B cell (primary cell): ENCODE results near the gene AUNIP. TPM values are rescaled to one million over a fixed set of nuclear protein-coding genes. Genes with fewer than 3 reads are reported as not detected.
A peak's percentile ranks its signal among the peaks of the same experiment; 100 is the strongest.

ENCODE experiments used
- ATAC-seq: fragments of 200-7000 bp; cut with Tn5 transposase; one replicate; pipeline ENCODE4 v1.10.0; 2021; ENCODE audit warnings: low read depth, mild to moderate bottlenecking, moderate number of reproducible peaks, moderate library complexity
- CTCF ChIA-PET: fragments of 350-600 bp; sonication (Branson Sonifier 250); formaldehyde crosslinking; loops from one replicate; lab custom pipeline; 2021; ENCODE audit warnings: antibody characterized with exemption, inconsistent platforms; lab: Charles Lee
- POLR2A ChIA-PET: fragments of 350-600 bp; sonication (Branson Sonifier 250); formaldehyde crosslinking; loops from one replicate; lab custom pipeline; 2021; ENCODE audit warnings: antibody characterized with exemption; lab: Charles Lee
- DNase-seq: peaks from one replicate; pipeline ENCODE4 v3.0.0; 2013
- H2AFZ ChIP-seq: 2 replicates; pipeline ENCODE4 v1.6.1; 2012; ENCODE audit warnings: mild to moderate bottlenecking, low read depth, low read length; ENCODE audit not compliant: insufficient read depth, poor library complexity, severe bottlenecking
- H3K27ac ChIP-seq, 2 donors: 1 replicate in 1 of 2; 2 replicates in 1 of 2; pipeline ENCODE4 v1.5.1; 2012 to 2013; ENCODE audit warnings: low read length in 2 of 2, mild to moderate bottlenecking in 2 of 2, moderate library complexity in 1 of 2
- H3K27me3 ChIP-seq, 4 experiments: fragments of 200-600 bp in 1 of 4; sonication (generic) in 1 of 4; replicated peaks in 1 of 4; 1 replicate in 2 of 4; 2 replicates in 2 of 4; pipeline versions ENCODE4 v1.6.1 to v1.7.0; 2013 to 2016; ENCODE audit warnings: low read length in 3 of 4, mild to moderate bottlenecking in 2 of 4, mixed read lengths in 1 of 4, moderate library complexity in 1 of 4; ENCODE audit not compliant: insufficient read depth in 4 of 4, control insufficient read depth in 3 of 4; ENCODE audit errors: control extremely low read depth in 1 of 4
- H3K36me3 ChIP-seq, 2 experiments: replicated peaks in 1 of 2; 1 replicate in 1 of 2; 2 replicates in 1 of 2; pipeline versions ENCODE4 v1.6.1 to v1.7.1; 2013; ENCODE audit warnings: low read length in 1 of 2; ENCODE audit not compliant: insufficient read depth in 2 of 2, control insufficient read depth in 1 of 2; ENCODE audit errors: control extremely low read depth in 1 of 2, extremely low read depth in 1 of 2
- H3K4me1 ChIP-seq, 2 donors: fragments of 200-600 bp in 1 of 2; sonication (generic) in 1 of 2; 1 replicate in 1 of 2; 2 replicates in 1 of 2; pipeline versions ENCODE4 v1.5.1 to v1.6.1; 2013 to 2017; ENCODE audit warnings: low read length in 2 of 2; ENCODE audit not compliant: control insufficient read depth in 2 of 2, insufficient read depth in 2 of 2
- H3K4me2 ChIP-seq: replicated peaks from 2 replicates; pipeline ENCODE3; 2012; ENCODE audit warnings: mild to moderate bottlenecking, low read depth, low read length; ENCODE audit not compliant: poor library complexity, severe bottlenecking
- H3K4me3 ChIP-seq, 5 experiments: fragments of 200-600 bp in 1 of 5; sonication (generic) in 1 of 5; 1 replicate in 3 of 5; 2 replicates in 2 of 5; pipeline versions ENCODE4 v1.5.1 to v1.7.0; 2011 to 2016; ENCODE audit warnings: low read length in 4 of 5, mild to moderate bottlenecking in 4 of 5, low read depth in 2 of 5, control low read depth in 1 of 5, moderate library complexity in 1 of 5; ENCODE audit not compliant: insufficient read depth in 1 of 5; ENCODE audit errors: control extremely low read depth in 1 of 5, extremely low read depth in 1 of 5
- H3K79me2 ChIP-seq: fragments of 200-600 bp; sonication (generic); one replicate; pipeline ENCODE4 v1.6.0; 2016; ENCODE audit warnings: low read length; ENCODE audit not compliant: control insufficient read depth, insufficient read depth
- H3K9ac ChIP-seq: fragments of 200-600 bp; sonication (generic); 2 replicates; pipeline ENCODE4 v1.6.1; 2017; ENCODE audit warnings: mild to moderate bottlenecking, low read length, moderate library complexity
- H3K9me3 ChIP-seq, 3 donors: one replicate each; pipeline versions ENCODE4 v1.6.1 to v1.7.1; 2013; ENCODE audit warnings: low read length in 2 of 3; ENCODE audit not compliant: control insufficient read depth in 2 of 3, insufficient read depth in 1 of 3; ENCODE audit errors: control extremely low read depth in 1 of 3
- H4K20me1 ChIP-seq: 2 replicates; pipeline ENCODE4 v1.6.0; 2012; ENCODE audit warnings: mild to moderate bottlenecking, low read length; ENCODE audit not compliant: insufficient read depth, control insufficient read depth, poor library complexity, severe bottlenecking
- H3K27ac Mint-ChIP-seq: one replicate; pipeline ENCODE4 v1.8.0; 2021; ENCODE audit warnings: mixed read lengths
- H3K27me3 Mint-ChIP-seq: one replicate; pipeline ENCODE4 v1.8.0; 2021; ENCODE audit warnings: mixed read lengths
- H3K4me1 Mint-ChIP-seq: one replicate; pipeline ENCODE4 v1.8.0; 2021; ENCODE audit warnings: mixed read lengths
- H3K4me3 Mint-ChIP-seq: one replicate; pipeline ENCODE4 v1.8.0; 2021; ENCODE audit warnings: mixed read lengths
- H3K9me3 Mint-ChIP-seq: one replicate; pipeline ENCODE4 v1.8.0; 2022; ENCODE audit warnings: mixed read lengths; ENCODE audit not compliant: insufficient read depth
- EZH2 ChIP-seq: IDR thresholded peaks from 2 replicates; pipeline ENCODE4 v1.6.1; 2012; ENCODE audit warnings: borderline replicate concordance, low read depth, mild to moderate bottlenecking, moderate library complexity, low read length; ENCODE audit not compliant: insufficient read depth, poor library complexity, severe bottlenecking
- WGBS: methylation state at CpG from one replicate; pipeline ENCODE4 v1.1.5; 2013; ENCODE audit warnings: missing lambda C conversion rate; ENCODE audit not compliant: insufficient coverage; 5-methylcytosine and 5-hydroxymethylcytosine counted together
- intact Hi-C: fragments of 100-400 bp; cut with micrococcal nuclease; formaldehyde crosslinking; loops from one replicate; pipeline ENCODE4 v1.10.0; 2022
- polyA plus RNA-seq: library from polyadenylated mRNA; depleted of rRNA; stranded (reverse); fragments of >200 nt; gene quantifications from 2 replicates; pipeline ENCODE4 v1.2.3, GENCODE V29; 2012
- total RNA-seq, 2 donors: library from RNA; stranded (reverse); fragments of 120-200 nt in 1 of 2; gene quantifications; 1 replicate in 1 of 2; 2 replicates in 1 of 2; pipeline versions ENCODE4 v1.2.3 to v1.2.4, GENCODE V29; 2013 to 2022
- TF ChIP-seq, protein P1 (sequence below): fragments of 200-600 bp; IDR thresholded peaks from one replicate; pipeline ENCODE4 v1.8.0; 2022; ENCODE audit warnings: antibody characterized with exemption, mild to moderate bottlenecking

Gene AUNIP
- total and polyA plus RNA-seq, 2 donors (not counting 1 experiment from before 2014, with no cell fraction given): 0.27 TPM; not detected in 1

DNA sequence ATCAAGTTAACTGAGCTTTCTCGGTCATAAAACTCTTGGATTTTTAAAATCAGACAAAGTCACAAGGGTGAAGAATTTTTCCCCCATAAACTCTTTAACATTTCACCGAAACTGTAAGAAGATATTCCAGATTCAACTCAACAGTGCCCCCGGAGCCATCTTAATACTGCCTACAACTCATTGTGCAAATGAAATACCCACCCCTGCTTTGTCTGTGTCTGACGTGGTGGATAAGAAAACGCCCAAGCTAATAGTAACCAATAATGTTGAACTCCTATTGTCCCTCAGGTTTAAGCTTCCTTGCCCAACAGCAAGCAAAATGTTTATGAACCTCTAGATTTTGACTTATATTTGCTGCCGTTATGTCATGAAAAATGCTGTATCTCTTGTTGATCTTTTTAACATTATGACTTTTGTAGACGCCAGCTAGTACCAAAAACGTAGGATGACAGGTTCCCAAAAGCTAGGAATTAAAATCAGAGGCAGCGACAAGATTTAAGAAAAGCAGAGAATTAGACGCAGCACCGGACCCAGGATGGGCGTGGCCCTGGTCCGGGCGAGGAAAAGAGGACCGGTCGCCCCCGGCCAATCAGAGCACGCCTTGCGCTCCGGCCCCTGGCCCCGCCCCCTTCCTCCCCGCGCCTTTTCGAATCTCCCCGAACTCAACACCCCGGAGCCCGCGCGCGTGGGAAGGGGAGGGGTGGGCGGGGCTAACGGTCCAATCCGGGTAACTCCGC, 45.9 kb upstream of the AUNIP start:
- Histone ChIP-seq H4K20me1 (no peaks in the 10 kb centered on the region), H3K36me3 (peaks cover 4 to 14% of the 10 kb centered on the region in 2 experiments), H3K27ac (peak overlapping the region; percentile 62 to 65), H3K79me2 (peaks cover 5% of the 10 kb centered on the region), H3K4me2 (peak overlapping the region; percentile 95), H2AFZ (peak overlapping the region; percentile 86), H3K9me3 (no peaks in the 10 kb centered on the region), H3K4me3 (peak overlapping the region; percentile 62 to 99 (median 63)), H3K4me1 (peaks cover 6 to 22% of the 10 kb centered on the region in 2 donors), H3K9ac (peak overlapping the region; percentile 69), H3K27me3 (no peaks in the 10 kb centered on the region)
- peak; percentile 78 for ATAC-seq
- H3K9me3 Mint-ChIP-seq: no peaks in the 10 kb centered on the region
- intact Hi-C loops: loop anchor here (1.0 kb wide), 3 partner anchors 10 to 206 kb away; partner anchors contain the start of genes PAFAH2 and PDIK1L
- H3K4me3 Mint-ChIP-seq: peak overlapping the region; percentile 88
- CTCF ChIA-PET: interaction anchor here (1.2 to 3.6 kb wide), 4 partner anchors 10 to 95 kb away, joined by 3 to 41 read pairs (median 16); partner anchors contain the start of gene PAFAH2
- H3K4me1 Mint-ChIP-seq: peaks cover 14% of the 10 kb centered on the region
- TF ChIP-seq, protein P1, sequence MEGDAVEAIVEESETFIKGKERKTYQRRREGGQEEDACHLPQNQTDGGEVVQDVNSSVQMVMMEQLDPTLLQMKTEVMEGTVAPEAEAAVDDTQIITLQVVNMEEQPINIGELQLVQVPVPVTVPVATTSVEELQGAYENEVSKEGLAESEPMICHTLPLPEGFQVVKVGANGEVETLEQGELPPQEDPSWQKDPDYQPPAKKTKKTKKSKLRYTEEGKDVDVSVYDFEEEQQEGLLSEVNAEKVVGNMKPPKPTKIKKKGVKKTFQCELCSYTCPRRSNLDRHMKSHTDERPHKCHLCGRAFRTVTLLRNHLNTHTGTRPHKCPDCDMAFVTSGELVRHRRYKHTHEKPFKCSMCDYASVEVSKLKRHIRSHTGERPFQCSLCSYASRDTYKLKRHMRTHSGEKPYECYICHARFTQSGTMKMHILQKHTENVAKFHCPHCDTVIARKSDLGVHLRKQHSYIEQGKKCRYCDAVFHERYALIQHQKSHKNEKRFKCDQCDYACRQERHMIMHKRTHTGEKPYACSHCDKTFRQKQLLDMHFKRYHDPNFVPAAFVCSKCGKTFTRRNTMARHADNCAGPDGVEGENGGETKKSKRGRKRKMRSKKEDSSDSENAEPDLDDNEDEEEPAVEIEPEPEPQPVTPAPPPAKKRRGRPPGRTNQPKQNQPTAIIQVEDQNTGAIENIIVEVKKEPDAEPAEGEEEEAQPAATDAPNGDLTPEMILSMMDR: peak; percentile 13
- TF ChIP-seq EZH2: no peak
- WGBS: 0% methylated on average over 15 of the region's 34 CpGs
- peak; percentile 90 for DNase-seq
- H3K27ac Mint-ChIP-seq: peak overlapping the region; percentile 68
- POLR2A ChIA-PET: interaction anchor here (0.6 to 1.9 kb wide), 5 partner anchors 9 to 974 kb away, joined by 3 to 5 read pairs (median 3); no protein-coding TSS in a partner anchor
- no peaks in the 10 kb centered on the region for H3K27me3 Mint-ChIP-seq

DNA sequence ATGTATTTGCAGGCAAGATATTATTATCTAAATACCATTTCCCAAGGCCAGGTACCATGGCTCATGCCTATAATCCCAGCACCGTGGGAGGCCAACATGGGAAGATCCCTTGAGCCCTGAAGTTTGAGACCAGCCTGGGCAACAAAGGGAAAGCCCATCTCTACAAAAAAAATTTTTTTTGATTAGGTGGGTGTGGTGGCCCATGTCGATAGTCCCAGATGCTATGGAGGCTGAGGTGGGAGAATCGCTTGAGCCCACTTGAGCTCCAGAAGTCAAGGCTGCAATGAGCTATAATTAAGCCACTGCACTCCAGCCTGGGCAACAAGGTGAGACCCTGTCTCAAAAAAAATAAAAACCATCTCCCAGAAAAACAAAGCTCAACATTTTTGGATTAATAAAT, 44.7 kb upstream of the AUNIP start:
- H3K4me2 ChIP-seq: no peak overlapping the region
- peaks cover 14% of the 10 kb centered on the region for H3K4me1 Mint-ChIP-seq
- TF ChIP-seq, protein P1: no peak
- no peak for TF ChIP-seq EZH2
- no peak overlapping the region for H3K9ac ChIP-seq
- intact Hi-C loops: no loop called here
- H3K27ac Mint-ChIP-seq: no peak overlapping the region
- no peaks in the 10 kb centered on the region for H3K27me3 ChIP-seq
- H2AFZ ChIP-seq: no peak overlapping the region
- H3K36me3 ChIP-seq: peaks cover 4 to 17% of the 10 kb centered on the region in 2 experiments
- H3K27ac ChIP-seq: no peak overlapping the region
- peaks cover 5% of the 10 kb centered on the region for H3K79me2 ChIP-seq
- peaks cover 6 to 22% of the 10 kb centered on the region in 2 donors for H3K4me1 ChIP-seq
- no peak for ATAC-seq
- ChIA-PET CTCF (interaction anchor here (1.7 to 3.6 kb wide), 4 partner anchors 9 to 96 kb away, joined by 6 to 41 read pairs (median 16); partner anchors contain the start of genes PAFAH2 and PAQR7), POLR2A (no interaction called here)
- no peaks in the 10 kb centered on the region for H3K9me3 ChIP-seq
- H3K4me3 Mint-ChIP-seq: peak overlapping the region; percentile 88
- H3K4me3 ChIP-seq: no peak overlapping the region
- H3K9me3 Mint-ChIP-seq: no peaks in the 10 kb centered on the region
- no peaks in the 10 kb centered on the region for H4K20me1 ChIP-seq
- no CpG with 5 or more reads among the region's 3 CpGs for WGBS
- no peak for DNase-seq
- no peaks in the 10 kb centered on the region for H3K27me3 Mint-ChIP-seq
